Embryonic facial prominence (tissue), 1 donor: Measurements from ENCODE around the gene MRPS18B.
A peak's percentile ranks its signal among the peaks of the same experiment; 100 is the strongest.
"Not testable (repeated sequence)": the region's sequence is repeated elsewhere in the genome, so short reads cannot be mapped to it uniquely, and the experiment has no call there.

ENCODE experiments used
- DNase-seq: peaks from one replicate; pipeline ENCODE4 v3.0.0-alpha.2; 2016; ENCODE audit errors: extremely low spot score

The MRPS18B gene

DNA sequence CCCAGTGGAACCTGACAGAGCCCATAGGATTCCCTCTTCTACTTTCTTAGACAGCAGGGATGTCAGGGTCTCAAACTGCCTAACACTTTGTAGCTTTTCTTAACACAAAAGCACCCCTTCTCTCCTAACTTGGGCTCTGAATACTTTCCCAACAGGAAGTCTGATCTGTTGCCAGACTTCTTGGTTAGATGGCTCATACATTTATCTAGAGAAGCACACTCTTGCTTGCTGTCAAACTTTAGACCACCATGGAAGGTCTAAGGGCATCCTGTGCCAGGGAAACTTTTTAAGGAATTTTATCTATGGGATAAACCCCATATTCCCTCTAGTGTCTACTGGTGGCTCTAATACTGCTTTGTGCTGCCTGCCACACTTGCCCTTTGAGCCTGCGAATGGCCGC is 26.0 kb downstream of the MRPS18B start:
- no peak for DNase-seq

DNA sequence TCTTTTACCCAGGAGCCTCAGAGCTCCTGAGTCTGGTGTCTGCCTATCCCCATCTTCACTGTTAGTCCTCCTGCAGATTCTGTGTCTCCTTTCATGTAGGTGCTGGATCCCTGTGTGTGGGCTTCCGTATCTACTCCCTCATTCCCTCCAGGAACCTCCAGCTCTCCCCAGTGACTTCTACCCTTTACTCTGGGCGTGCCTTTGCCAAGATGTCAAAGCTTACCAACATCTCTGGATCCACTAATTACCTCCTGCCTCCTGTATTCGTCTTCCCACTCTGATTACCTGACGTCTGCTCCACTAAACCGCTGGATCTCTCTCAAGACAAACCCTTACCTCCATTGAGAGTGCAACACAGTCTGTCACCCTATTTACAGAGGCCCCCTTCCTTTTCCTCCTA is 27.1 kb downstream of the MRPS18B start:
- DNase-seq = no peak

DNA sequence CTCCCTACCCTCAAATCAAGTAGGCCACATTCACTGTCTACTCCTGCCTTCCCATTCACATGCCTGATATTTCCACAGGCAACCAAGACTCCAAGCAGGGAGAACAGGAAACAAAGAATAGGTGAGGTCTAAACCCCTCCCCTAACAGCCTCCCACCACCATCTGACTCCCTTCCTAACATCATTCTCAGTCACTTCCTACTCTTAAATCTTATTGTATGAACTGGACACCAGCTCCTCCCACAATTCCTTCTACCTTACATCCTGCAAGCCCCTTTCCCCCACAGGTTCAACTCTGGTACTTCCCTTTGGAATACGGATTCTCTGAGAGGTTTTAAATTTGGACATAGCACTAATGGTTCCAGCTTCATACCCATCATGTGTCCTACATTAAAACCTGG is 28.3 kb downstream of the MRPS18B start:
- DNase-seq = no peak

DNA sequence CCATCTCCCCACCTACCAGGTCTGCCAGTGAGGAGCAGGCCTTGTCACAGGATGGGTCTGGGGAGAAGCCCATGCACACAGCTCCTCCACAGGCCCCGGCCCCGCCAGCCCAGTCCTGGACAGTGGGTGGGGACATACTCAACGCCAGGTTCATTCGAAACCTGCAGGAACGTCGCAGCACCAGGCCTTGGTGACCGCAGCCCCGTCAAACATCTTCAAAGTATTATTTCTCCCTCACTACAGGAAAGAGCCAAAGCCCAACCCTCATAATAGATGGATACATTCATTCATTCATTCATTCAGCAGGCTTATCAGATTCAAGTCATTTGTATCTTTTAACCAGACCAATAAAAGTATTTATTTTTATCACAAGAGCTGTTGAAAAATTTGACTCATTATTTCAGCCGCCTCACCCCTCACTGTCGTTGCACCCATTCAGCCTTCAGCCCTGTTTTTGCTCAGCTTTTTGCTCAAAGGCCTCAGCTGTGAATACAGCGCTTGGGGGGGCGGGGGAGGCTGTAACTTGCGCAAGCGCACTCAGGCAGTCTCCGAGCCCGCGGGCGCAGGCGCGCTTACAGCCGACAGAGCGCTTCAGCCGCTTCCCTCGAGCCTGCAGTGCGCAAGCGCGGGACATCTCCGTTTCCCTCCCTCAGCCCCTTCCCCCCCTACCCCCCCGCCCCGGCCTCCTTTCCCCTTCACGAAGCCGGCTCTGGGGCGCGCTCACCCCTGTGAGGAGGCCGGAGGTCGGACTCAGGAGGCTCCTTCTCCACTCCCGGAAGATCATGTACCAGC is 29.0 kb downstream of the MRPS18B start, which contains the start of gene C6orf136:
Gene C6orf136 (plus strand): TSS at position 684 of the 792 bp plus-strand sequence. CDS start 99 bp downstream, at position 783.
- peak; percentile 85 for DNase-seq

DNA sequence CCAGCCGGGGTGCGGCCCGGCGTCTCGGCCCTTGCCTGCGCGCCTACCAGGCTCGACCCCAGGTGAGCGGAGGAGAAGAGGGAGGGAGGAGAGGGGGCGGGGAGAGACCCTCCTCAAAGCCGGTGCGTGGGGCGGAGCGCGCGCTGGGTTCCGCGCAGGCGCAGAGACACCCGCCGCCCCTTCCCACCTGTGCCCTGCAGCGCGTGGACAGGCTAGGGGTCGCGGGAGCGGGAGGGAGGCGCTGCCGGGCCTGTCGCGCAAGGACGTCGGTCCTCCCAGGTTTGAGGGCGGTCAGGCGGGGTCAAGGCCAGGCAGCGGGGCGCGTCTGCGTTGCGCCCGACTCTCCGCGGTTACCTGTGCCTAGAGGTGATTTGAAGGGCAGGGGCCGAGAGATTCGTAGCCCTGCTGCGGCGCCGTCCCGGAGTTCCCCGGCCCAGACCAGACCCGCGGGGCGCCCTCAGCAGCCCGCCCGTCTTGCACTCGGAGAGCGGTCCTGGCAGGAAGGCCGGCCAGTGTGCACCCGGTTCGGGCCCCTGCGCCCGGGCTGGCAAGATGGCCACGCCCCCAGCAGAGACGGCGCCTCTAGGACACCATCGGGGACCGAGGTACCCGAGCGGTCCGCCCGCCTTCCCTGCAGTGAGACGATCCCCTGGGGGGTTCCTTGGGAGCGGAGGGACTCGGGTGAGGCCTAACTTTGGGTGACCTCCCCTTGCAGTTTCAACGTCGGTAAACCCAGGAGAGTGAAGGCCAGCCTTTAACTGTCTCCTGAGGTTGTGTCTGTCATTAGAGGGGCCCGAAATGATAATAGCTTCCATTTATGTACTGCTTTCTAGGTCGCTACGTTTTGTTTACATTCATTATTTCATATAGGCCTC is 29.8 kb downstream of the MRPS18B start:
- no peak for DNase-seq

DNA sequence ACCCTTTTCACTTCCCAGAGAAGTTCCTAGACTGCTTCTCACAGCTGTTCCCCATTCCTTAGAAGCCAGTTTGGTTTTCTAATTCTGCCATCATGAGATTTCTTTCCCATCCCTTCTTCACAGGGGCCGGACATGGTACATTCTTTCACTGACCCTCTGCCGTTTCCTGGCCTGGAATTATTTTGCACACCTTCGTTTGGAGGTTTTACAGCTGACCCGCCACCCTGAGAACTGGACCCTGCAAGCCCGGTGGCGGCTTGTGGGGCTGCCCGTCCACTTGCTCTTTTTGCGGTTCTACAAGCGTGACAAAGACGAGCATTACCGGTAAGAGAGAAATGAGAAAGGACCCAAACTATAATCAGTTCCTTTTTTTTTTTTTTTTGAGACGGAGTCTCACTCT is 33.5 kb downstream of the MRPS18B start:
- DNase-seq = no peak

DNA sequence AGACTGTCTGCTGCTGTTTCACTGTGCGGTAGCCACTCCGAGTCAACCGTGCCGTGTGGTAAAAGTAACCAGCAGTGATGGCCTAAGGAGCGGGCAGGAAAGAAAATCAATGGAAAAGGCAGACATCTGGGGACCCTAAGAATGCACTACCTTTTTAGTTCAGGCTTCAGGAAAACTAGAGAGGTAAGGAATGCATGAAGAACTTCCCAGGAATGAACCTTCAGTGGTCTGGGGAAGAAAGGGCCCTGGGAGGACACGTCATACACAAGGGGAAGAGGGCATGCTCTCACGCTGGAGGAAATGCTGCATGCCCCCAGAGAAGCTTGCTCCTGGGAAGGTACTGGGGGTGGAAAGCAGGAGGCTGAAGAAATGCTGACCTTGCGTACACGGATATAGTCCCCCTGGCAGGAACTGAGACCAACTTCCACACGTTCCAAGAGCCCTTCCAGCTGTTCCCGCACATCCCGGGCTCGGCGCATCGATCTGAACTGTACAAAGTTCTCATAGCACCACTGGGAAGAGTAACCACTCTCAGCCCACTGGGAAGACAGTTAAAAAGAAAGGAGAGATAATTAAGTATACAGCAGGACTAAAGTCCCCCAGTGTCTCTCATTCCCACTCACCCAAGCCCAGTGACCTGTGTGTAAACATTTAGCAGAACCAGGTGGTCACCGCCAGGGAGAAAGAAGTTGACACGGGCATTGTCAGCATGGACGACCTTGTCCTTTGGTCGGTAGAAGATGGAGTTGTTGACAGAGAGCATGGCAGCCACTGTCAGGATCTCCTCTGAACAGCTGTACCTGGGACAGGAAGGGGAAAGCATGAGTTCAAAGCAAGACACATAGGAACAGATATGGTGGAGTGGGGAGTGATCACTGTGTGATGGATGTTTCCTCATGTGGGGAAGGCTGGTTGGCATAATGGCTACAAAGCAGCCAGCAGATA is 37.4 kb downstream of the MRPS18B start:
- DNase-seq = no peak

DNA sequence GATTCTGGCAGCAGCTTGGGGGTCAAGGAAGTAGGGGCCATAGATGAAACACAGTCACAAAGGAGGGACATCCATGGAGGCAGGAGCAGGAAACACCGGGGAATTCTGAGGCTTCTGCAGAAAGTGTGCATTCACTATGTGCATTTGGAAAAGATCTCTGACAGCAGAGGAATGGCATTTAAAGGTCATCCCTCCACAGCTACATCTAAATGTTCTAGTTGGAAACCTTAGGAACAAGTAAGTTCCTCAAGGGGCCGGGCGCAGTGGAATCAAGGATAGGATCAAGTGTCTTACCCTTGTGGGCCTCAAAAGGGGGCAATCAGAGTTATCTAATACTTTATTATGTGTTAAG is 38.1 kb downstream of the MRPS18B start:
- no peak for DNase-seq

DNA sequence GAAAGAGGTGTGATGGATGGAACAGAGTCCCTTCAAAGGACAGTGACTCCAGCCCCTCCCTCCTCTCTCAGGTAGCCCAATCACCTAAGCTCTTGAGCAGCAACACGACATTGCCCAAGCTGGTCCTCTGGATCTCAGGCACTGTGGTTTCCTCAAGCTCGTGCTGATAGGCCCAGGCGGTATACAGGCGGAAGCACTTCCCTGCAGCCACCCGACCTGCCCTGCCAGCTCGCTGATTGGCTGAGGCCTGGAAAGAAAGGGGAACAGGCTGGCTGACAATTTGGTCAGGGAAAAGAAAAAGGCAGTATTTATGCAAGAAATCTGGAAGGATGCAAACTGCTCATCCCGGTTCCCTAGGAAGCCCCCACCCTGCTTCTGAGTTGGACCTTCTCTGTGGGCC is 38.9 kb downstream of the MRPS18B start:
- no peak for DNase-seq

DNA sequence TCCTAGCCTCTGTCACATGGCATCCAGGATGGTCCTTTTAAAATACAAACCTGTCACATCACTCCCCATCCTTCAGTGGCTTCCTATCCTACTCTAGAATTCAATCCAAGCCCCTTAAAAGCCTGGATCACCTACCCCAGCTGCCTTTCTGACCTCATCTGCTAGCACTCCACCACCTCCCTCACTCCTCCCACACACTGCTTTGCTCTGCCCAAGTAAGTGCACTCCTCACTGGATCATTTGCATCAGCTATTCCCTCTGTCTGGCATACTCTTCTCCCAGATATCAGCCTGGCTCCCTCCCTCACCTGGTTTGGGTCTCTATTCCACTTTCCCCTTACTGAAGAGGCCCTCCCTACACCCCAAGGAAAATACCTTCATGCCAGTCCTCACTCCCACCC is 39.8 kb downstream of the MRPS18B start:
- DNase-seq = no peak

DNA sequence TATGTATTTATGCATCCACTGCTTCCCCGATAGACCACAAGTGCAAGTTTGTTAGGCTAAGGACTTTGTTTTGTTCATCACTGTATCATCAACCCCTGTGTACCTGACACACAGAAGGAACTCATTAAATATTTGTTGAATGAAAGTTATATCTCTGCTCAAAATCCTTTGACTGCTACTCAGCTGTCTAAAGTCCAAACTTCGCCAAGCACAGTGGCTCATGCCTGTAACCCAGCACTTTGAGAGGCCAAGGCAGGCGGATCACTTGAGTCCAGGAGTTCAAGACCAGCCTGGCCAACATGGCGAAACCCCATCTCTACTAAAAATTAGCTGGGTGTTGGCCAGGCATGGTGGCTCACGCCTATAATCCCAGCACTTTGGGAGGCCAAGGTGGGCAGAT is 40.3 kb downstream of the MRPS18B start:
- DNase-seq = not testable (repeated sequence)

DNA sequence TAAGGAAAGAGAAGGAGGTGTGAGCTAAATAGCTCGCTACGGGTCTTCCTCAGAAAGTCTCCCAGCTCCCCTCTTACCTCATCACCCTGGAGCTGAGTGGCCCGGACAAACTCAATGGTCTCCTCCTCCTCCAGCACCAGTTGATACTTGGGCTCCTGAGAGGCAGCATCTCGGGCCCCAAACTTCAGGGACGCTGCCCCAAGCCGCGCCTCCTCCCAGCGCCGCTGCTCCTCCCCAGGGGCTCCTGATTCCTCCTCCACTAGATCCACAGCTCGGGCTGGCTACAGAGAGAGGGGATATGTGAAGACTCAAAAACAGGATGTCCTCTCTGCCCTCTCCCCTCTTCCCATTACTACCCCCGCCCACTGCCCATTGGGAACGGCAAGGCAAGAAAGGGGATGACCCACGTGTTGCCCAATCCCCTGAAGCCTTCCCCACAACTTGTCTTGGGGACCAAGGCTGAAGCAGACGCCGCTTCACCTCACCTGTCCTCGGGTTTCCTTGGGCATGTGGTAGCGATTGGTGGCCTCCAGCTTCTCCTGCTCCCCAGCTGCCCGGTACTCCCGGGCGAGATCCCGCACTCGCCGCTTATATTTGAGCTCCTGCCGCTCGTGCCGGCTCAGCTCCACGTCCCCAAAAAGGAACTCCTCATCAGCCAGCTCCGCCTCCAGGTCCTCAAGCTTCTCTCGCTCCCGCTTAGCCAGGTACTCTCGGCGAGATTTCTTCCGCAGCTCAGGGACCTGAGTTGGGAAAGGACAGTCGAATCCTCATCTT is 47.5 kb downstream of the MRPS18B start:
- DNase-seq = no peak

DNA sequence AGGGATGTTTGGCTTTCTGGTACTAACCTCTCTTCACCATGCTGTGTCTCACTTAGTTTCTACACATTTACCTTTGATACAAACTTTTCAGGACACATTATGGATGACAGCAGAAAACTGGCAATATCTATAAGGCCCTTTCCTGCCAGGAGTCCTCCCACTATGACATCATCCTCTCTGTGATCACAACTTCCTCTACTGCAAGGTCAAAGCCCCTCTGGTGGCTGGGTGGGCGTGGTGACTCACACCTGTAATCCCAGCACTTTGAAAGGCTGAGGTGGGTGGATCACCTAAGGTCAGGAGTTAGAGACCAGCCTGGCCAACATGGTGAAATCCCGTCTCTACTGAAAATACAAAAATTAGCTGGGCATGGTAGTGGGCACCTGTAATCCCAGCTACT is 48.7 kb downstream of the MRPS18B start:
- not testable (repeated sequence) for DNase-seq

DNA sequence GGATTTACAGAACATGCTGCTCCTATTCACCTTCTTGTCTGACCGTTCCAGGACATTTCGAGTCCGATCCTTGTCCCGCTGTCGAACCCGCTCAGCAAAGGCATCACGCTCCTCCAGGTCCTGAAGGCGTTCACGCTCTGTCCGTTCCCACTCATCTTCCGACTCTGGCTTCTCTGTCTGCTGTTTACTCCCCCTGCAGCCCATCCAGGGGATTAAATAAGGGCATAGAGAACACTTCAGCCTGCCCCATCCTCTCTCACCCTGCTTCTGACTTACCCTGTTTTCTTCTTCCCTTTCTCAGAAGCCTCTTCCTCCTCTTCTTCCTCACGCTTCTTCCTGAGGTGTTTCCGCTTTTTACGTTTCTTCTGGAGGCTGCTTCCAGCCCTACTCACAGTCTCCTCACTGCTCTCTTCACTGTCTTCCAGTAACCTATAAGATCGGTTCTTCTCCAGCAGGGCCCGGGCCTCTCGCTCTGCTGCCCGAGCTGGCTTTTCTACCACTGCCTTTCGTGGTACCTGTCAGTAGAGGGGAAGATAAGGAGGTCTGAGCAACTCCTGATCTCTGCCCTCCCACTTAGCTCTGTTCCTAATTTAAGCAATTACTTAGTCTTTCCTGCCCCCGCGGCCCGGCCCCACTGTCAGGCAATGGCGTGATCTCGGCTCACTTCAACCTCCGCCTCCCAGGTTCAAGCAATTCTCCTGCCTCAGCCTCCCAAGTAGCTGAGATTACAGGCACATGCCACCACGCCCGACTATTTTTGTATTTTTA is 53.3 kb downstream of the MRPS18B start:
- no peak for DNase-seq

DNA sequence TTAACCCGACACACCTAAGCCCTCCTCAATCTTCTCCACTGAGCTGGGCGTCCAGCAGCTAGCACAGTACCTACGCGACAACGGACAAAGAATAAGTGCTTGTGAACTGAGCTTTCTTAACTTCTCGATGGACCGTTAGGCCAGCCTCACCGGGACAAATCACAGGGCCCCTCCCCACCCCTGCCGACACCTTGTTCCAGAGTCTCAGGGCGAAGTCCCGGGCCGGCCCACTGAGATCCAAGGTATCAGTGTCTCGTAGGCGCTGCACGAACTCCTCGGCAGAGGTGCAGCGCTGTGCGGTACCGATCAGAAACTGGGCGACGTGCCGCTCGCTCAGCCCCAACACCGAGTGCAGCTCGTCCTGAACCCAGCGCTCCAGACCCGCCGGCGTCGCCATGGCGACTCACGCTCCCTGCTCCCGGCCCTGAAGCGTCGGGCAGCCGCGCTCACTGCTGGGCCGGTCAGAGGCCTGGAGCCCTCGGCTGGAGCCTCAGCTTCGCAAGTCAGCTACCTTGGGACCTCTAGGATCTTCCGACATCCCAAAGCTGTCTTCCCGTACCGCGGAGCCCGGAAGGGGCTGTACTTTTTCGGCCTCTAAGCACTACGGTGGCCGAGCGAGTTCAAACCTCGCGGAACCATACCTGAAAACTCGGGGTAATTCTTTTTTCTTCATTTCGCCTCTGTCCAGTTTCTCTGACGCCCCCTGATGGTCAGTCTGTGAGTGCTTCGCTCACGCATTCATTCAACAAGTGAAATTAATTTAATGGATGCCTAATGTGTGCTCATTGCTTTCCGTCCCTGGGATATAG is 55.0 kb downstream of the MRPS18B start, which contains the start of gene DHX16:
Gene DHX16 (minus strand): TSS at position 562 of the 809 bp plus-strand sequence. CDS start 165 bp downstream, at position 397.
- peak; percentile 91 for DNase-seq
